Psoas muscle (tissue), 8 donors: ENCODE results near the gene HOXC4. TPM values are rescaled to one million over a fixed set of nuclear protein-coding genes. Genes with fewer than 3 reads are reported as not detected.
A peak's percentile ranks its signal among the peaks of the same experiment; 100 is the strongest.

Experiments
- ATAC-seq, 4 donors: fragments of 200-7000 bp; cut with Tn5 transposase; one replicate each; pipeline ENCODE4 v1.9.1; 2020; ENCODE audit warnings: moderate library complexity in 3 of 4, mild to moderate bottlenecking in 2 of 4
- DNase-seq, 2 donors: peaks; one replicate each; pipeline ENCODE4 v3.0.0-alpha.2; 2020
- H3K27ac ChIP-seq: fragments of 200-600 bp; one replicate; pipeline ENCODE4 v1.8.0; 2022
- H3K27me3 ChIP-seq, 3 donors: fragments of 200-600 bp in 1 of 3; one replicate each; pipeline versions ENCODE4 v1.6.1 to v1.8.0; 2013 to 2022; ENCODE audit warnings: low read length in 2 of 3, mild to moderate bottlenecking in 2 of 3, moderate library complexity in 1 of 3; ENCODE audit not compliant: insufficient read depth in 3 of 3
- H3K36me3 ChIP-seq, 2 donors: fragments of 200-600 bp in 1 of 2; one replicate each; pipeline versions ENCODE4 v1.6.1 to v1.8.0; 2013 to 2022; ENCODE audit warnings: low read depth in 1 of 2, mild to moderate bottlenecking in 1 of 2, moderate library complexity in 1 of 2; ENCODE audit not compliant: insufficient read depth in 1 of 2
- H3K4me1 ChIP-seq: fragments of 200-600 bp; one replicate; pipeline ENCODE4 v1.8.0; 2022
- H3K4me3 ChIP-seq: fragments of 200-600 bp; one replicate; pipeline ENCODE4 v1.8.0; 2022; ENCODE audit warnings: mild to moderate bottlenecking
- H3K9me3 ChIP-seq: fragments of 200-600 bp; one replicate; pipeline ENCODE4 v1.8.0; 2022
- CTCF ChIP-seq: fragments of 200-600 bp; IDR thresholded peaks from one replicate; pipeline ENCODE4 v1.8.0; 2022; ENCODE audit warnings: antibody characterized with exemption
- WGBS, 3 donors: extraction: QIAGEN DNeasy Blood & Tissue Kit; methylation state at CpG; one replicate each; pipeline versions ENCODE4 v1.1.6 to v1.1.7; 2013; 5-methylcytosine and 5-hydroxymethylcytosine counted together
- intact Hi-C, 2 donors: fragments of 100-400 bp; cut with DNase I; formaldehyde crosslinking; loops; one replicate each; pipeline versions ENCODE4 v1.11.0 to v1.14.2; 2022
- polyA plus RNA-seq, 3 donors: library from polyadenylated mRNA; stranded (reverse); fragments of 200-250 nt; gene quantifications; one replicate each; pipeline ENCODE4 v1.2.3, GENCODE V29; 2013
- total RNA-seq, 4 donors: library from RNA; stranded (reverse); fragmentation: NEBNext Ultra II Directional in 2 of 4; extraction: Animal tissue kit (Norgen Biotek cat#: 25700) in 2 of 4; gene quantifications; one replicate each; pipeline versions ENCODE4 v1.2.1 to v1.2.4, GENCODE V29; 2021 to 2023
- donor health status: healthy with polysubstance abuse.
- donor health status: DM: no; HTN: no; CAD: no; lungs with moderate emphysema.
- donor health status: Bipolar disorder and iron deficiency.
- donor health status: healthy.
- donor health status: DM: yes; HTN: yes; CAD: no.
- donor health status: DM: no; HTN: no; CAD: no.
- donor health status: DM: no; HTN: no; CAD: no.
- donor health status: DM: yes; HTN: yes; CAD: no.

Gene HOXC4
- total and polyA plus RNA-seq, 7 donors, result 0.72 to 4.7 (median 1.6) TPM

DNA sequence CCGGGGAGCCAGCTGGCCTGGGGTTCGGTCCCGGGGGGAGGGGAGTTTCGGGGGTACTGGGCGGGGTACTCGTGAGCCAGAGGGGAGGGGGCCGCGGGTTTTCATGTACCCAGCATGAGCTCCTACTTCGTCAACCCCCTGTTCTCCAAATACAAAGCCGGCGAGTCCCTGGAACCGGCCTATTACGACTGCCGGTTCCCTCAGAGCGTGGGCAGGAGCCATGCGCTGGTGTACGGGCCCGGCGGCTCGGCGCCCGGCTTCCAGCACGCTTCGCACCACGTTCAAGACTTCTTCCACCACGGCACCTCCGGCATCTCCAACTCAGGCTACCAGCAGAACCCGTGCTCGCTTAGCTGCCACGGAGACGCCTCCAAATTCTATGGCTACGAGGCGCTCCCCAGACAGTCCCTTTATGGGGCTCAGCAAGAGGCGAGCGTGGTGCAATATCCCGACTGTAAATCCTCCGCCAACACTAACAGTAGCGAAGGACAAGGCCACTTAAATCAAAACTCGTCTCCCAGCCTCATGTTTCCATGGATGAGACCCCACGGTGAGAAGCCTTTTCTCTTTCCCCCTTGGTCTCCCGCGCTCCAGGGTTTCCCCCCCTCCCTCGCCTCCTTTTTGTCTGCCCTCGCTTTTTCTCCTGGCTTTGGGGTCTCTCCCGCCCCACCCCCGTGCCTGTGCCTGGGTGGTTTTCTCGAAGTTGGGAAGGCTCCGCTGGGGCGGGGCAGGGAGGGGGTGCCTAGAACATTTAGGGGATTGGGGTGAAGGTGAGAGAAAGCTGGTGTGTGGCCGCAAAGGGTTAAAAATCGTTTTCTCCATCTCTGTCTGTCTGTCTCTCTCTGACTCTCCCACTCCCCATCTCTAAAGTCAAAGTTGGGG is 44.2 kb upstream of the HOXC4 start:
- ATAC-seq, result peak; percentile 22 to 43 (median 33)
- TF ChIP-seq CTCF, result no peak
- intact Hi-C loops, result loop anchor here in 1 of 2 donors (5.0 kb wide), 1 partner anchor 188 kb away; no protein-coding TSS in a partner anchor
- 19 to 25% (median 19%) methylated on average over 48 to 51 of the region's 51 CpGs for WGBS, 3 donors
- peak in 1 of 2 donors; percentile 62 for DNase-seq
- Histone ChIP-seq H3K27me3 (no peaks in the 10 kb centered on the region), H3K27ac (peak overlapping the region; percentile 99), H3K36me3 (no peaks in the 10 kb centered on the region), H3K4me3 (peak overlapping the region; percentile 74), H3K4me1 (peaks cover 15% of the 10 kb centered on the region), H3K9me3 (no peaks in the 10 kb centered on the region)

GRCh38 chr12:54010053-54010971 is 43.3 kb upstream of the HOXC4 start:
- H3K4me3 ChIP-seq, result peak overlapping the region; percentile 74
- 51 to 62% (median 53%) methylated on average over 10 of the region's 10 CpGs for WGBS, 3 donors
- peaks cover 0 to 3% (median 0%) of the 10 kb centered on the region in 3 donors for H3K27me3 ChIP-seq
- DNase-seq (peak in 1 of 2 donors; percentile 44), ATAC-seq (no peak)
- peak overlapping the region; percentile 99 for H3K27ac ChIP-seq
- peaks cover 24% of the 10 kb centered on the region for H3K4me1 ChIP-seq
- intact Hi-C loops, result no loop called here
- no peaks in the 10 kb centered on the region for H3K9me3 ChIP-seq
- no peaks in the 10 kb centered on the region for H3K36me3 ChIP-seq
- no peak for TF ChIP-seq CTCF

DNA sequence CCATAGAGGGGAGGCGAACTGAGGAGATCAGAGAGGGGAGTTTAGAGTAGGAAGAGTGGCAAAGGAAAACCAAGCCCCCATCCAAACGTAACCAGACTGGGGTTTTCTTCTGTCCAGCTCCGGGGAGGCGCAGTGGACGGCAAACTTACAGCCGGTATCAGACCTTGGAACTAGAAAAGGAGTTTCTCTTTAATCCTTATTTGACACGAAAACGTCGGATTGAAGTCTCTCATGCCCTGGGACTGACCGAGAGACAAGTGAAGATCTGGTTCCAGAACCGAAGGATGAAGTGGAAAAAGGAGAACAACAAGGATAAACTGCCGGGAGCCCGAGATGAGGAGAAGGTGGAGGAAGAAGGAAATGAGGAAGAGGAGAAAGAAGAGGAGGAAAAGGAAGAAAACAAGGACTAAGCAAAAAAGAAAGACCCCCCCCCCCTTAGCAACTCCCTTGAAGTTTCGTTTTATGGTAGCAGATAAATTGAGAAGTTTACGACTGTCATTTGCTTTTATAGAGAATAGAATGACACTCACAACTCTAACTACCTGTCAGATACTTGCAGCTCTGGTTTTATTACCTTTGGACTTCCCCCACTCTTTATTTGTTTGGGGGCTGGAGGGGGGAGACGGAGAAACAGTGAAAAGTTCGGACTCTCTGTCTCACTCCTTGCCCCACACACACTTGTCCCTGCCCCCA is 42.5 kb upstream of the HOXC4 start:
- ATAC-seq (no peak), DNase-seq (peak in 1 of 2 donors; percentile 39)
- H3K4me3 ChIP-seq, result peak overlapping the region; percentile 74
- peaks cover 30% of the 10 kb centered on the region for H3K4me1 ChIP-seq
- no peaks in the 10 kb centered on the region for H3K9me3 ChIP-seq
- WGBS, 3 donors, result 50 to 59% (median 57%) methylated on average over 17 of the region's 17 CpGs
- peak overlapping the region; percentile 99 for H3K27ac ChIP-seq
- TF ChIP-seq CTCF, result no peak
- intact Hi-C loops, result no loop called here
- H3K36me3 ChIP-seq, result no peaks in the 10 kb centered on the region
- H3K27me3 ChIP-seq, result peaks cover 0 to 9% (median 1%) of the 10 kb centered on the region in 3 donors

- intact Hi-C loops, result no loop called here
- peaks cover 0 to 9% (median 1%) of the 10 kb centered on the region in 3 donors for H3K27me3 ChIP-seq
- ATAC-seq (no peak), DNase-seq (peak in 1 of 2 donors; percentile 23)
- H3K9me3 ChIP-seq, result no peaks in the 10 kb centered on the region
- H3K4me1 ChIP-seq, result peaks cover 35% of the 10 kb centered on the region
- no peak for TF ChIP-seq CTCF
- H3K27ac ChIP-seq, result peak overlapping the region; percentile 99
- no peaks in the 10 kb centered on the region for H3K36me3 ChIP-seq
- WGBS, 3 donors, result 73 to 82% (median 77%) methylated on average over 14 of the region's 14 CpGs
- no peak overlapping the region for H3K4me3 ChIP-seq
These were observed 41.7 kb upstream of the HOXC4 start for GRCh38 chr12:54011665-54012532.
